CD4-positive, alpha-beta T cell treated with Interferon alpha-2 for 1 hour (primary cell): ENCODE data around the gene SLC3A2.
"Not testable (repeated sequence)": the region's sequence is repeated elsewhere in the genome, so short reads cannot be mapped to it uniquely, and the experiment has no call there.

Source experiments
- DNase-seq, 2 donors: peaks; one replicate each; pipeline ENCODE4 v3.0.0-alpha.2; 2020 to 2022

SLC3A2 gene

GRCh38 chr11:62880803-62881578 lies at the start of gene SLC3A2:
SLC3A2 (plus strand) TSS chr11:62880896; CDS start chr11:62881024, 128 bp downstream.
- DNase-seq: peak; percentile 82 to 86

- no peak for DNase-seq
Measured at GRCh38 chr11:62830904-62831519, 49.7 kb upstream of the SLC3A2 start.

GRCh38 chr11:62831520-62832335 lies 49.0 kb upstream of the SLC3A2 start, which contains the start of gene STX5:
STX5 (minus strand) TSS chr11:62832051; CDS start chr11:62831243, 808 bp downstream.
- DNase-seq: peak; percentile 99 to 100

- DNase-seq: no peak
Measured at GRCh38 chr11:62832336-62833234, 48.1 kb upstream of the SLC3A2 start, which contains the start of gene TEX54. TEX54 (minus strand) TSS chr11:62832841.

GRCh38 chr11:62835336-62835735 lies 45.4 kb upstream of the SLC3A2 start:
- no peak for DNase-seq

- DNase-seq: peak; percentile 94 to 95
Measured at GRCh38 chr11:62839050-62839945, 41.4 kb upstream of the SLC3A2 start, which contains the start of gene WDR74. WDR74 (minus strand) TSS chr11:62839590; CDS start chr11:62839570, 20 bp downstream.

- DNase-seq: peak; percentile 84 to 87
Measured at GRCh38 chr11:62840721-62841360, 39.9 kb upstream of the SLC3A2 start.

GRCh38 chr11:62841361-62842170 lies 39.1 kb upstream of the SLC3A2 start:
- DNase-seq: peak; percentile 92 to 94

GRCh38 chr11:62842171-62842741 lies 38.4 kb upstream of the SLC3A2 start:
- DNase-seq: peak; percentile 35 to 53

- not testable (repeated sequence) for DNase-seq
Measured at GRCh38 chr11:62842891-62843290, 37.8 kb upstream of the SLC3A2 start.

- no peak for DNase-seq
Measured at GRCh38 chr11:62843466-62843865, 37.2 kb upstream of the SLC3A2 start.

GRCh38 chr11:62844154-62844553 lies 36.5 kb upstream of the SLC3A2 start:
- DNase-seq: no peak

GRCh38 chr11:62846177-62846576 lies 34.5 kb upstream of the SLC3A2 start:
- no peak for DNase-seq

GRCh38 chr11:62847767-62848314 lies 32.9 kb upstream of the SLC3A2 start:
- DNase-seq: no peak

GRCh38 chr11:62850911-62851806 lies 29.5 kb upstream of the SLC3A2 start:
- no peak for DNase-seq

- no peak for DNase-seq
Measured at GRCh38 chr11:62851807-62852522, 28.7 kb upstream of the SLC3A2 start.
